NCI-H526 treated with DMSO at 0.1 percent for 48 hours (cell line): ENCODE measurements around the gene IVNS1ABP.
"Not testable (repeated sequence)": the region's sequence is repeated elsewhere in the genome, so short reads cannot be mapped to it uniquely, and the experiment has no call there.

ENCODE experiments used
- DNase-seq: peaks from one replicate; lab custom pipeline; 2025; lab: John Stamatoyannopoulos, UW

IVNS1ABP gene

DNA sequence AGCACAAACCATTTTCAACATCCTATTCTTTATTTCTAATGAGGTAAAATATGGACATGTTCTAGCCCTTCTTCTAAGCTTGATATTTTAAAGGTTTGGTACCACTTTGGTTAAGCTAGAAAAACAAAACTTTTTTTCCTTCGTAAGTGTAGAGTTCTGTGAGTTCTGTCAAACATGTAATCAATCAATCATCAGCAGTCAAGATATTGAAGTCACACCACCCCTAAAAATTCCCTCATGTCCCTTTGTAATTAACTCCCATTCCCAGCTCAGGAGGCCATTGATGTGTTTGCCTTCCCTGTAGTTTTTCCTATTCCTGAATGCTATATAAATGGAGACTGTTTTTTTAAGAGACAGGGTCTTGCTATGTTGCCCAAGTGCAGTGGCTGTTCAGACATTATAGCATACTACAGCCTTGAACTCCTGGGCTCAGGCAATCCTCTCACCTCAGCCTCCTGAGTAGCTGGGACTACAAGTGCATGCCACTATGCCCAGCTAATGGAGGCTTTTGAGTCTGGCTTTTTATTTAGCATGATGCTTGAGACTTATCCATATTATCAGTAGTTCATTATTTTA is 23.0 kb downstream of the IVNS1ABP start:
- no peak for DNase-seq

DNA sequence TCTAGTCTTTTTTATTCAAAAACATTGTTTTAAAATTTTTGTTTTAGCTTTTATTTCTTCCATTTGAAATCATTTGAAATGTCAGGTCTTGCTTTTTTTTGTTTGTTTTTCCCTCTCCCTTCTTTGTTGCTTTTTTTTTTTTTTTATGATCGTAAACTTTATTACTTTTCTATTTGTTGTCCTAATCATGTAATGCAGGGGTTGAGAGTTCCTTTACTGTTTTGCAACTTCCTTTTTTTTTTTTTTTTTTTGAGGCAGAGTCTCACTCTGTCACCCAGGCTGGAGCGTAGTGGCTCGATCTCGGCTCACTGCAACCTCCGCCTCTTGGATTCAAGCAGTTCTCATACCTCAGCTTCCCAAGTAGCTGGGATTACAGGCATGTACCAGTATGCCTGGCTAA is 24.8 kb downstream of the IVNS1ABP start:
- no peak for DNase-seq

DNA sequence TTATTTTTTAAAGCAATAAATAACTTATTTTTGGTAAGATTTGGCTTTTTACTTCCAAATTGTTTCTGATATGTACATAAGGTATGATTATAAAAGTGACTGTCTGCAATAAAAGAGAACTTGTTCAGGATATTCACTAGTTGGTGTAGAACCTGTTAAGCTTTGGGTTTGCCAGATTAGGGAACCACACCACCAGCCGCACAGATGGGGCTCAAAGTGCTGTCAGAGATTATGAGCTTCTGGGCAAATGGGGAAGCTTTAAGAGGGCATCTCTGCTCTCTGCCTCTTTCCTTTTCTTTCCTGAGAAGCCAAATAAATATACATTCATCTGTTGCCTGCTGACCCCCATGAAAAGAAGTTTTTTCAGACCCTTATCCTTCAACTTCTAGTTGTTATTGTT is 25.4 kb downstream of the IVNS1ABP start:
- no peak for DNase-seq

DNA sequence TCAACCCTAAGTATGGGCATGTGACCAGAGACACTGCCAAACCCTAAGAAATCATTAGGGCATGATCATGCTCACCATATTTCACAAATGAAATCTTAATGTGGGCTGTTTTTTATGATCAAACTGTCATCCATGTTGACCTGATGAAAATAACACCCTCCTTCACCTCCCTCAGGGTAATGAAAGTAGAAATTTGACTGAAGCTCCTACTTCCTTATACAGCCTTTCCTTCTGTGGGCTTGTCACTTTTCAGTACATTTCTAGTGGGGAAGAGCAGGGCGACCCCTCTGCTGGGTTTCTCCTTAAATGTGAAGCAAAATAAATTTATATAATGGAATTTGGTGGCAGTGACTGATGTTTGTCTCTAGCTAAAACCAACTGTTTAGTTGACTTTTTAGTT is 25.9 kb downstream of the IVNS1ABP start:
- DNase-seq, result peak; percentile 33

DNA sequence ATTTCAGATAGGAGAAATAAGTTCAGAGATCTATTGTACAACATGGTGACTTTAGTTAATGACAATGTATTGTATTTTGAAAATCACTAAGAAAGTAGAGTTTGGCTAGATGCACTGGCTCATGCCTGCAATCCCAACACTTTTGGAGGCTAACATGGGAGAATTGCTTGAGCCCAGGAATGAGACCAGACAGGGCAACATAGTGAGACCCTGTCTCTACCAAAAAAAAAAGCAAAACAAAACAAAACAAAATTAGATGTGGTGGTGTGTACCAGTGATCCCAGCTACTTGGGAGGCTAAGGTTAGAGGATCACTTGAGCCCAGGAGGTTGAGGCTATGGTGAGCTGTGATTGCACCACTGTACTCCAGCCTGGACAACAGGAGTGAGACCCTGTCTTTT is 27.2 kb downstream of the IVNS1ABP start:
- no peak for DNase-seq

DNA sequence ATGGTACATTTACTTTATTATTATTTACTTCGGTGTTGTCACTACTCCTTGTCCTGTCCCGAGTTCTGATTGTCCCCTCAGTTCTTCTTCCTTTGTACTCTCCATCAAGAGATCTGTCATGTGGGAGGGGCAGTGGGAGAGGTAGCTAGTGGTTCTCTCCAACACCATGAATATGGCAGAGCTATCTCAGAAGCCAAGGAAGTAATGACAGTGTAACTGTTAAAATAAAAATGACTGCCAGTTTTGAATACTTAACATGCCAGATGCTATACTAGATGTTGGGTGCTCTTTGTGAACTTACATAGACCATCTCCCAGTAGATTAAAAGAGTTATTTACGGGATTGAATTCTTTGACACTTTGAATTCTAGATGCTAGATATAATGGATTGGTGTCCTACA is 28.6 kb downstream of the IVNS1ABP start:
- DNase-seq, result no peak

DNA sequence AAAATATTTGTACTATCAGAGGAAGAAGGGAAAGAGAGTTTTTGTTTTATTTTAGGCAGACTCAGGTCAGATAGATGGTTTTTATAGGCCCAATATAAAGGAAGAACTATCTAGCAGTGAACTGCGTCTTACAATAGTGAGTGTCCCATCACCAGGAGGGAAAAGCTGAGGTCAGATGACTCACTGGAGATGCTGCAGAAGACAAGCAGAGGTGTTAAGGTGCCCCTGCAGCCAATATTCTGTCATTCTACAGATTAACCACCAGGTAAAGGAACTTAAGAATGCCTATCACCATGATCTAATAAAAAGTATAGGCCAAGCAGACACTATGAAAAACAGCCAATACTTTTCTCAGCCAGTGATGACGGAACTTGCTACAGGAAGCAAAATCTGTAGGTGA is 29.6 kb downstream of the IVNS1ABP start:
- no peak for DNase-seq

DNA sequence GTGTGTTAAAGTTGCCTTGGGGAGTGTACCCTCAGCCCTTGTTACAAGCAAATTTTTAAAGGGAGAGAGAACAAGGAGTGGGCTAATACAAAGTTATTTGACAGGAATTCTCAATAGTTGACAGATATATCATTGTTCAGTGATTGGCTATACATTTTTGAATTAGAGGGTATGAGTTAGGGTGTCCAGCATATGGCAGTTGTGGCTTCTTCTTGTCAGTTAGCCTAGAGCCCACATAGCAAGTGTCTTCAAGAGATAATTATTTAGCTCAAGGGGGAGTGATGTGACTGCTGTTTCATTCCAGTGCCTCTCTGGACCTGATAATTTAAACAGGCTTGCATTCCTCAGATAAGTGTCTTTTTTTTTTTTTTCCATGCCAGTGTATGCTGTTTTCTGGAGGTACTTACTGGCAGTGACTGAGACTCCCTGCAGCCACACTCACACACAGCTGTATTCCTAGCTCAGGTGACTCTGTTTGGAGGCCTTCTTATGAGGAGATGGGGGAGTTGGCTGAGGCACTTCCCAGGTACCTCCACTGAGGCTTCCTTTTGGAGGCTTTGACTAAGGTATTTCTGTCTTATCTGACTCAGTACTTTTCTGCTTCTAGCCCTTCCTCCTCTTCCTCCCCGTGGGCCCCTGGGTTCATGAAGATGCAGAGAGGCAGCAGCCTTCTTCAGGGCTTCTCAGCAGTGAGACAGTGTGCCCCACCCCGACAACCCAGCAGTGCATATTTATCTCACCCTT is 32.3 kb downstream of the IVNS1ABP start:
- no peak for DNase-seq

DNA sequence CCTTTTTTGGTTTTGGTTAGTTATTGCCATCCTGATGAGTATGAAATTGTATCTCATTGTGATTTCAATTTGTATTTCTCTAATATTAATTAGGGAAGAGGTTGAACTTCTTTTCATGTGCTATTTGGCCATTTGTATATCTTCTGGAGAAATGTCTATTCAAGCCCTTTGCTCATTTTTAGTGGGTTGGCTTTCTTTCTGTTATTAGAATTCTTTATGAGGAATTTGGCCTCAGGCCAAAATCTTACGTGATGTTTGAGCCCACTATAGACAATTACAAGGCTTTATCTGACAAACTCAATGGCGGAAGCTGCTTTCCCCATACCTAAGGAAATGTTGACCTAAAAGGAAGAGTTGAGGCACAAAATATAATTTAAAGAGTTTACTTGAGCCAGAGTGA is 32.9 kb downstream of the IVNS1ABP start:
- no peak for DNase-seq

DNA sequence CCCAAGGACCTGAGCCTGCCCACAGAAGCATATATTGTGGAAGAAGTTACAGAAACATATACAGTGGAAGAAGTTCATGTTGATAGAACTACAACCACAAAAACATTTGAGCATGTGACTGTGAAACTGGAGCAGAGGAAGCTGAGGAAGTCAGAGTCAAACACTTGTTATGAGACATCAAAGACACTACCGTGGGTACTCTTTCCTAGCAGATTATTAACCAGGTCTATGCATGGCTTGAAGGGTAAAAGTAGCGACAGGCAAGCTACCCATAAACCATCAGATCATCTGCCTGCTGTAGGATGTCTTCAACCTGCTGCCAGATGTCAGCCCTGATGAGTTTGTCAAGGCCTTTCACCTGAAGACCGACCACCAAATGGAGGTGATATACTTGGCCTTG is 35.8 kb downstream of the IVNS1ABP start:
- DNase-seq, result no peak

DNA sequence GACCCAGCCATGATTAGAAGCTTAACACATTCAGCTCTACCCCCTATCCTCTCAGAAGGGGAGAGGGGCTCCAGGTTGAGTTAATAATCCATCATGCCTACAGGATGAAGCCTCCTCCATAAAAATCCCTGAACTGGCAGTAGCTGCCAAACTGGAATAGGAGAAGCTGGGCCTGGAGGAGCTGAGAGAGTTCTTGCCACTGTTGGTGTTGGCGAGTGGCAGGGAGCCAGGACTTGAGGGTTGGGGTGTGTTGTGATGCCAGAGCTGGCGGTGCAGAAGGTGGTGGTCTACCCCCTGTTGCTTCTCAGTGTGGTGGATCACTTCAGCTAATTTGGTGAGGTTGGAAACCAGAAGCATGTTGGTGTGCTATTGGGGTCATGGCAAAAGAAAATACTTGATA is 36.5 kb downstream of the IVNS1ABP start:
- no peak for DNase-seq

DNA sequence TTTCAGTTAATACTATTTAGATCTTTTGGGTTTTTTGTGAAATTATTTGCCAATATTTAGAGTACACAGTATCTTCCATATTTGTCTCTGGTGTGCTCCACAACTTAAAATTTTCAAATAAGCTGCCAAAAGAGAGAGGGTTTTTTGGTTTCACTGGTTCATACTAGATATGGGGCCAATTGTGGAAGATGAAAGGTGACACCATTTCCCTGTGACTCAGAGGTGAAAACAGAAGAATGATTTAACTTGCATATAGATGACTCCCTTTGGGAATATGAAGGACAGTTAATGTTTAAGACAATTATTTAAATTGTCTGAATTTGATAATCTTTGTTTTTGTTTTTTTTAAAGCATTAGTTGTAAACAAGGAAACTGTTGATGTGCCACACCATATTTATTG is 37.5 kb downstream of the IVNS1ABP start:
- no peak for DNase-seq

DNA sequence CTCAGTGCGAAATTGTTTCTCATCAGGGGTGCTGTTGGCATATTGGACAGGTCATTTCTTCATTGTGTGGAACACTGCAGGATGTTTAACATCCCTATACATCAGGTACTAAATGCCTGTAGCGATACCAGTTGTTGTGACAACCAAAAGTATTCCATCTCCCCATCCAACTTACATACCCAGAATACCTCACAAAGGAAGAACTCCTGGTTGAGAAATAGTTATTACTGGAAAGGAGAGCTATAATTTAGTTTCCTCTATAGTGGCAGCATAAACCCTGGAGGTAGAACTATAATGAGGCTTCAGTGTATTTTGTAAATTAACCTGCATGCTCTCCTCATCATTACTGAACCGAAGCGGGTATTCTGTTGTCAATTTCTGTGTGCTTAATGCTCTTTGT is 45.1 kb downstream of the IVNS1ABP start:
- no peak for DNase-seq

DNA sequence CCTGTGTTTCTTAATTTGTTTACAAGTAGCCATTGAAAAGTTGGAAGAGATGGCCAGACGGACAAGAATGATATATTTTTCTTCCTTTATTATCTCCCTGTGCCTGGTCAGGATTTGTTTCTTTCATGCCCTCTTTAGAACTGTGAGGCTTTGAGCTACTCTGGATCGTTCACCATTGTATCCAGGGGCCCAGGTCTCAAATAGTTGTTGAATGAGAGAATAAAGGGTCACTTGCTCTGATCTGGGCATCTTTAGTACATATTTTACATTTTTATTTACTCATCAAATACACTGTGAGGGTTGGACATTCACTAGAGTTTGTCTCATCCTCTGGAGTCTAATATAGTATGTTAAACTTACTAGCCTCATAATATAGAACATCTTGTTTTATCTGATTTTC is 48.7 kb downstream of the IVNS1ABP start:
- DNase-seq, result no peak

DNA sequence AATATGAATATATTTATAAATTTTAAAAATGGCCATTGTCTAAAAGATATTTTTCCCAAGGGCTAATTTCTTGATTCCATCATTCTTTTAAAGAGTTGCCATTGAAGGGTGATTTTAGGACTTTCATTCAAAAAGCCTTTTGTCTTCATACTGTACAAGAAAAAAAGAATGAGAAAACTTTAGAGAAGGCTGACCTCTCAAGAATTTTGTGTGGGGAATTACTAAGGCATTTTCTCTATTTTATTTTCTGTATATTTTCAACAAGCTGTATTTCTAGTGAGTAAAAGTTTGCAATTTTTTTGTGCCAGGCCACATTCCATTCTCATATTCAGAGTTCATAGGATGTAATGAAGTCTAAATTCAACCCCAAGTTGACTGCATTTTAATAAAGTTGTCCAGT is 49.3 kb downstream of the IVNS1ABP start:
- DNase-seq, result no peak

DNA sequence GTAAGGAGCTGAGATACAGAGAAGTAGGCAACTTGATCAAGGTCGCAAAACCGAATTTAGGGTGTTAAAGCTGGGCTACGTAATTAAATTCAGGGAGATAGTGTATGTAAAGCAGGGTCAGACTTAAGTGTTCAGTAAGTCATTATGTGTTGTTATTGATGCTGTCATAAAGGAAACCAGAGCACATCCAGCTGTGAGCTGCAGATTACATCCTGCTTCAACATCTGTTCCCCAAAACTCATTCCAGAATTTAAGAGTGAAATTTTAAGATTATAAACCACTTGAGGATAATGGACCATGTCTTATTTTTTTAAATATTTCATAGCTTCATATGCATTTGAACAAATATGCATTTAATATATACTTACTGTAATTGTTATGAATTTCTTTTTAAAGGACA is 49.7 kb downstream of the IVNS1ABP start:
- no peak for DNase-seq

DNA sequence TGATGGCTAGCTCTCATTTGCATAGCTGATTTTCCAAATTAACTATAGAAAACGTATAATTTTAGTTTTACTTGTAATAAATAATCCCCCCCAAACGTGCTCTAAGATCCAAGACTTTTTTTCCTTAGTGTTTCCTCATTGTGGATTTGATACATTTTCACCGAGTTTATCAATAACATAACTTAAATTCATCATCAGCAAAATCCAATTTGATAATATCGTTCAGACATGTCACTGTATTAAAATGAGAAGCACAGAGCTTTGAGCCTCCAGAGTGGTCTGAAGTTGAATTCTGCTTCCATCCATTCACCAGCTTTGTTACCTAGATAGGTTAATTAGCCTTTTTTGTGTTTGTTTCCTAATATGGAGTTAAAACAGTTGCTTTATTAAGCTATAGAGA is 51.7 kb downstream of the IVNS1ABP start:
- DNase-seq, result no peak

DNA sequence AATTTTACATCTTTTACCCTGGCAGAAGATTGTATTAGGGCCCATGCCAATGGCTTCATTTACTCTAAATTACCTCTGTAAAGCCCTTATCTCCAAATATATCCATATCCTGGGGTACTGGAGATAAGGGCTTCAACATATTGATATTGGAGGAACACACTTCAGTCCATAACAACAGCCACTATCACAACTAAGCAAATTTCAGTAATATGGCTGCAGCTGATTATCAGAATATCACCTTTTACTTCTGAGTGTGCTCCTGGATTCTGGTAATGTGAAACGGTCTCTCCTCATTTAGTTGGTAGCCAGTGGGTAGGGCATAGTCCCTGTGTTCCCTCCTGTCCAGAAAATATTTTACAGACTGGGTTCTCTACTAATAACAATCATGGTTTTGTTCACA is 53.3 kb downstream of the IVNS1ABP start:
- no peak for DNase-seq

DNA sequence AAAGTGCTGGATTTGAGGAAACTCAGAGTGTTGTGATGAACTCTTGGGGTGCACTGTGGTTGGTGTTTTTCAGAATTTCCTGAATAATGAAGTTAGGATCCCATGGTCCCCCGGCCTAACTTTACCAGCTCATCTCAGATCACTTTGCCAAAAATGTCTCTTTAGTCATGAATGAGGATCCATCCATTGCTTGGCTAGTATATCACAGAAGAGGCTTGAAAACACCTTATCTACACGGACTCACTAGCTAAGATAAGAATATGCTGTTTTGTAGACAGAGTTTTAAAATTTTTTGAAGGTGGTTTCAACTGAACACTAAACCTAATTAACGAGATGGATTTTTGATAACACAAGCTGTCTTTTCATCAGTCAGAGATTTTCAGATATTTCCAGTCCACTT is 53.8 kb downstream of the IVNS1ABP start:
- DNase-seq, result no peak

DNA sequence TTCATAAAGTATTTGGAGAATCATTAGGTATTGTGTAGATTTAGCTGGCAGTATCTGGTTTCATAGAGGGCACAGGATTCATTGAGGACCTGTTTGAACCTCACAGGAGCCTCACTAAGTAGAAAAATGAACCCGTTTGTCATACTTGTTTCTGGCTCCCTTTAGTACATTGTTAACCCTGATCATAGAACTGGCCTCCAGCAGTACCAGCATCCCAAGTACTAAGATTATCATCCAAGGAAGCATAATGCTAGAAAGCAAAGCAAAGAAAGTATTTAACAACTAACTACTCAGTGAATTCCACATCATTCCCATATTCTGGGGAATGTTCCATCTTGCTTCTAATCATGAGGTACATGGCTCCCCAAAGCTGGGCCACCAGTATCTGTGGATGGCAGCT is 54.9 kb downstream of the IVNS1ABP start:
- DNase-seq, result no peak

DNA sequence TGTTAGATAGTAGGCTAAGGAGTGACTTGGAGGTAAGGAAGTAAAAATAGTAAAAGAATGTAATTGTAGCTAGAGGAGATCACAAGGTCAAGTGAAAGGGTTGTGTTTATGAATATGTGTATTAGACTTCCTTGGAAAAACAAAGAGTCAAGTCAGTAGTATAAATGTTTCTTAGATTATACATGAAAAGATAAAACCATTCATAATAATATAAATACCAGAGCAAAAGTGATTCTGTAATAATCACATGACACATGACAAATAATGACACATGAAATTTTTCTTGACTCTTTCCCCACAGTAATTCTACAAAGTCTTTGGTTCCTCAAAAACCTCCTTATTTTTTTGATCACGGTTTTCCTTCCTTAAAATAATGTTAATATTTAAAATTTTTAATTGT is 56.4 kb downstream of the IVNS1ABP start:
- DNase-seq, result no peak

DNA sequence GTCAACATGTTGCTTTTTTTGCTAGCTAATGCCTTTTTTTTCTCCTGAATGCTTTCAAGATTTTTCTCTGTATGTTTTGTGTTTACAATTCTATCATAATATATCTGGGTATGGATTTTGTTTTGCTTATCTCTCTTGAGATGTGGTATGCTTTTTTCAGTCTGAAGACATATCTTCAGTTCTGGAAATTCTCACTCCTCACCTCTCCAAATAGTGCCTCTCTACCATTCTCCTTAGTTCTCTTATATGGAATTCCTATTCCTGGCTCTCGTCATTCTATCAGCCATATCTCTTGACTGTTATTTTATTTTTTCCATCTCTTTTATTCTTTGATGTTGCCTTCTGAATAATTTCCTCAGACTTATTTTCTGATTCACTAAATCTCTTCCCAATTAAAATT is 58.4 kb downstream of the IVNS1ABP start:
- no peak for DNase-seq

DNA sequence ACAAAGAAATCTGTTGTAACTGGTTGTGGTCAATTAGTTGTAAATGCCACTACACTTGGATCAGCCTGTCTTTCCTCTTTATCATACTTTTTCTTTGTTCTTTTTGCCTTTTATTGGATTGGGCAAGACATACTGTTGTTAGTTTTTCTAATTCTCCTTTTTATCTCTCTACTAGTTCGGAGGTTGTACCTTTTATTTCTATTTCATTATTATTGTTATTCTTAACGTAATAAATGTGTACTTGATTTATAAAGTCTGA is 59.2 kb downstream of the IVNS1ABP start:
- no peak for DNase-seq

DNA sequence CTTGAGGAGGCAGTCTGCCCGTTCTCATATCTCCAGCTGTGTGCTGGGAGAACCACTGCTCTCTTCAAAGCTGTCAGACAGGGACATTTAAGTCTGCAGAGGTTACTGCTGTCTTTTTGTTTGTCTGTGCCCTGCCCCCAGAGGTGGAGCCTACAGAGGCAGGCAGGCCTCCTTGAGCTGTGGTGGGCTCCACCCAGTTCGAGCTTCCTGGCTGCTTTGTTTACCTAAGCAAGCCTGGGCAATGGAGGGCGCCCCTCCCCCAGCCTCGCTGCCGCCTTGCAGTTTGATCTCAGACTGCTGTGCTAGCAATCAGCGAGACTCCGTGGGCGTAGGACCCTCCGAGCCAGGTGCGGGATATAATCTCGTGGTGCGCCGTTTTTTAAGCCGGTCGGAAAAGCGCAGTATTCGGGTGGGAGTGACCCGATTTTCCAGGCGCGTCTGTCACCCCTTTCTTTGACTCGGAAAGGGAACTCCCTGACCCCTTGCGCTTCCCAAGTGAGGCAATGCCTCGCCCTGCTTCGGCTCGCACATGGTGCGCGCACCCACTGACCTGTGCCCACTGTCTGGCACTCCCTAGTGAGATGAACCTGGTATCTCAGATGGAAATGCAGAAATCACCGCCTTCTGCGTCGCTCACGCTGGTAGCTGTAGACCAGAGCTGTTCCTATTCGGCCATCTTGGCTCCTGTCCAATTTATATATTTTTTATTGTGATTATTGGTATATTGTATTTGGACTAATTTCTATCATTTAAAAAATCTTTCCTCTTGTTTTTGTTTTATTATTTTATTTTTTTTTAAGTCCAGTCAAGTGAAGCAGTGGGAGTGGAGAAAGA is 59.7 kb downstream of the IVNS1ABP start:
- not testable (repeated sequence) for DNase-seq
